ENCODE measurements around the gene ZFYVE28. TPM values are rescaled to one million over a fixed set of nuclear protein-coding genes. Genes with fewer than 3 reads are reported as not detected.

Gene ZFYVE28
- polyA plus RNA-seq, 1 of the 3 experiments (the other 2 are of a cell fraction): 3.2 TPM

DNA sequence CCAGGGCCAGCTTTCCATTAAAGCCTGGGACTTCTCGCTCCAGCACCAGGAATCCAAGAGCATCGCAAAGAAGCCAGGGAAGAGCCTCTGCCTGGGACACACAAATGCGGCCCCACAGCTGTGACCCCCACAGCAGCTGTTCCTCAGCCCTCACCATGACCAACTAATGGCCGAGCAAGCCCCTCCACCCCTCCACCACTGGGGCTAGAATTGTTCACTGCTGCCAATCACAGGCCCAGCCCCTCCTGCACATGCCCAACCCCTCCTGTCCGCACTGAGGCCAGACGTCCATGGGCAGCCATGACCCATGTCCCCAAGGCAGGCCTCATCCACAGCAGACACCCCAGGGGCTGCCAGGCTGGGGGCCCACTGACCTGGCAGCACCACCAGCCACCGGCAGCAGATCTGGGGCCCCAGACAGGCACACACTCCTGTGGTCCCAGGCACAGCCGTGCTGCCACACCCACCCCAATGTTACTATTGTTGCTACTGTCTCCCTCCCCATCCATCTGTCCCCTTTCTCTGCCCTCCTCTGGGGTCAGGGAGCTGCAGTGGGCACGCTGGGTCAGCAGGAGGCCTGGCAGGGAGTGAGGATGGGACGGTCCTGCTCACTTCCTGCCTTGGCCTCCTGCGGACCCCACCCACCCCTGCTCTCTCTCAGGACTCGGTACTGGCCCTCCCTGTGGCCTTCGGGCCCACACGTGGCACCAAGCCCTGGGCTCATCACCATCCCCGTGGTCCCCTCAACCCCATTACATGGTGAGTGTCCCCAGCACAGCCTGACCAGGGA is 56.0 kb downstream of the ZFYVE28 start:
- WGBS (ENCODE audit: low lambda C conversion rate): 73% methylated on average over 9 of the region's 15 CpGs
- Histone ChIP-seq H3K4me3 (ENCODE audit: low read depth in 2 of 2, low read length in 1 of 2) (no peak overlapping the region), H3K27ac (ENCODE audit: low read depth in 2 of 2, low read length in 1 of 2) (no peak overlapping the region; a peak in 1 of 4 replicates), H3K36me3 (replicated peaks in 1 of 2; ENCODE audit: control insufficient read depth in 1 of 2, insufficient read depth in 2 of 2, low read length in 1 of 2) (no peaks in the 10 kb centered on the region), H3K27me3 (ENCODE audit: insufficient read depth) (no peaks in the 10 kb centered on the region), H3K4me1 (ENCODE audit: control insufficient read depth in 1 of 2, insufficient read depth in 2 of 2, low read depth in 1 of 2, low read length in 1 of 2) (peaks cover 0 to 55% of the 10 kb centered on the region in 2 experiments; a peak in 1 of 4 replicates), H3K9me2 (no peaks in the 10 kb centered on the region), H3F3A (replicated peaks; ENCODE audit: insufficient read depth) (no peaks in the 10 kb centered on the region), H3K9ac (no peak overlapping the region), H3K4me2 (no peak overlapping the region), H3K79me2 (ENCODE audit: insufficient read depth) (no peaks in the 10 kb centered on the region), H2AFZ (ENCODE audit: low read depth) (no peak overlapping the region), H3K9me3 (no peaks in the 10 kb centered on the region), H4K20me1 (ENCODE audit: insufficient read depth) (no peaks in the 10 kb centered on the region)
- ChIA-PET CTCF (interaction anchor here (0.5 to 1.0 kb wide), 3 partner anchors 8 to 602 kb away, joined by 3 to 4 read pairs (median 3); no protein-coding TSS in a partner anchor), POLR2A (no interaction called here)
- no peak for DNase-seq
- TF ChIP-seq MEF2A (IDR thresholded peaks at IDR 0.05; ENCODE audit: borderline replicate concordance, low read depth) (no peak), TEAD4 (IDR thresholded peaks at IDR 0.05; ENCODE audit: borderline replicate concordance, insufficient read depth) (no peak), JUND (IDR thresholded peaks at IDR 0.05) (no peak), FOXM1 (IDR thresholded peaks at IDR 0.05; ENCODE audit: low read depth) (no peak), TAF1 (IDR thresholded peaks at IDR 0.05; ENCODE audit: borderline replicate concordance, low read depth, low read length) (no peak), FOXJ3 (CRISPR knock-in tag; IDR thresholded peaks at IDR 0.05) (no peak), CHD2 (IDR thresholded peaks at IDR 0.05; ENCODE audit: low read length, partially characterized antibody) (no peak), GATA2 (CRISPR knock-in tag; IDR thresholded peaks at IDR 0.05) (no peak)
- TF ChIP-seq, protein P1, sequence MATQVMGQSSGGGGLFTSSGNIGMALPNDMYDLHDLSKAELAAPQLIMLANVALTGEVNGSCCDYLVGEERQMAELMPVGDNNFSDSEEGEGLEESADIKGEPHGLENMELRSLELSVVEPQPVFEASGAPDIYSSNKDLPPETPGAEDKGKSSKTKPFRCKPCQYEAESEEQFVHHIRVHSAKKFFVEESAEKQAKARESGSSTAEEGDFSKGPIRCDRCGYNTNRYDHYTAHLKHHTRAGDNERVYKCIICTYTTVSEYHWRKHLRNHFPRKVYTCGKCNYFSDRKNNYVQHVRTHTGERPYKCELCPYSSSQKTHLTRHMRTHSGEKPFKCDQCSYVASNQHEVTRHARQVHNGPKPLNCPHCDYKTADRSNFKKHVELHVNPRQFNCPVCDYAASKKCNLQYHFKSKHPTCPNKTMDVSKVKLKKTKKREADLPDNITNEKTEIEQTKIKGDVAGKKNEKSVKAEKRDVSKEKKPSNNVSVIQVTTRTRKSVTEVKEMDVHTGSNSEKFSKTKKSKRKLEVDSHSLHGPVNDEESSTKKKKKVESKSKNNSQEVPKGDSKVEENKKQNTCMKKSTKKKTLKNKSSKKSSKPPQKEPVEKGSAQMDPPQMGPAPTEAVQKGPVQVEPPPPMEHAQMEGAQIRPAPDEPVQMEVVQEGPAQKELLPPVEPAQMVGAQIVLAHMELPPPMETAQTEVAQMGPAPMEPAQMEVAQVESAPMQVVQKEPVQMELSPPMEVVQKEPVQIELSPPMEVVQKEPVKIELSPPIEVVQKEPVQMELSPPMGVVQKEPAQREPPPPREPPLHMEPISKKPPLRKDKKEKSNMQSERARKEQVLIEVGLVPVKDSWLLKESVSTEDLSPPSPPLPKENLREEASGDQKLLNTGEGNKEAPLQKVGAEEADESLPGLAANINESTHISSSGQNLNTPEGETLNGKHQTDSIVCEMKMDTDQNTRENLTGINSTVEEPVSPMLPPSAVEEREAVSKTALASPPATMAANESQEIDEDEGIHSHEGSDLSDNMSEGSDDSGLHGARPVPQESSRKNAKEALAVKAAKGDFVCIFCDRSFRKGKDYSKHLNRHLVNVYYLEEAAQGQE (IDR thresholded peaks at IDR 0.05; ENCODE audit: low read depth, low read length): no peak
- TF ChIP-seq, protein P2, sequence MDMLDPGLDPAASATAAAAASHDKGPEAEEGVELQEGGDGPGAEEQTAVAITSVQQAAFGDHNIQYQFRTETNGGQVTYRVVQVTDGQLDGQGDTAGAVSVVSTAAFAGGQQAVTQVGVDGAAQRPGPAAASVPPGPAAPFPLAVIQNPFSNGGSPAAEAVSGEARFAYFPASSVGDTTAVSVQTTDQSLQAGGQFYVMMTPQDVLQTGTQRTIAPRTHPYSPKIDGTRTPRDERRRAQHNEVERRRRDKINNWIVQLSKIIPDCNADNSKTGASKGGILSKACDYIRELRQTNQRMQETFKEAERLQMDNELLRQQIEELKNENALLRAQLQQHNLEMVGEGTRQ (IDR thresholded peaks at IDR 0.05; ENCODE audit: borderline replicate concordance, low read depth, low read length): no peak
- TF ChIP-seq, protein P3, sequence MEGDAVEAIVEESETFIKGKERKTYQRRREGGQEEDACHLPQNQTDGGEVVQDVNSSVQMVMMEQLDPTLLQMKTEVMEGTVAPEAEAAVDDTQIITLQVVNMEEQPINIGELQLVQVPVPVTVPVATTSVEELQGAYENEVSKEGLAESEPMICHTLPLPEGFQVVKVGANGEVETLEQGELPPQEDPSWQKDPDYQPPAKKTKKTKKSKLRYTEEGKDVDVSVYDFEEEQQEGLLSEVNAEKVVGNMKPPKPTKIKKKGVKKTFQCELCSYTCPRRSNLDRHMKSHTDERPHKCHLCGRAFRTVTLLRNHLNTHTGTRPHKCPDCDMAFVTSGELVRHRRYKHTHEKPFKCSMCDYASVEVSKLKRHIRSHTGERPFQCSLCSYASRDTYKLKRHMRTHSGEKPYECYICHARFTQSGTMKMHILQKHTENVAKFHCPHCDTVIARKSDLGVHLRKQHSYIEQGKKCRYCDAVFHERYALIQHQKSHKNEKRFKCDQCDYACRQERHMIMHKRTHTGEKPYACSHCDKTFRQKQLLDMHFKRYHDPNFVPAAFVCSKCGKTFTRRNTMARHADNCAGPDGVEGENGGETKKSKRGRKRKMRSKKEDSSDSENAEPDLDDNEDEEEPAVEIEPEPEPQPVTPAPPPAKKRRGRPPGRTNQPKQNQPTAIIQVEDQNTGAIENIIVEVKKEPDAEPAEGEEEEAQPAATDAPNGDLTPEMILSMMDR (IDR thresholded peaks at IDR 0.05): no peak

Measured in SK-N-SH (cell line).